Hepatocyte (in vitro differentiated cells): ENCODE results near the gene ANO2. TPM values are rescaled to one million over a fixed set of nuclear protein-coding genes. Genes with fewer than 3 reads are reported as not detected.
A peak's percentile ranks its signal among the peaks of the same experiment; 100 is the strongest.

Source experiments
- DNase-seq: peaks from one replicate; pipeline ENCODE4 v3.0.0-alpha.2; 2016; ENCODE audit warnings: low spot score
- H2AFZ ChIP-seq: fragments of 200-600 bp; sonication (generic); 2 replicates; pipeline ENCODE4 v1.6.0; 2016; ENCODE audit warnings: antibody characterized with exemption, mild to moderate bottlenecking
- H3K27ac ChIP-seq: fragments of 200-600 bp; sonication (generic); 2 replicates; pipeline ENCODE4 v1.5.1; 2016; ENCODE audit warnings: mild to moderate bottlenecking
- H3K27me3 ChIP-seq: fragments of 200-600 bp; sonication (generic); 2 replicates; pipeline ENCODE4 v1.6.1; 2016
- H3K36me3 ChIP-seq: fragments of 200-600 bp; sonication (generic); replicated peaks from 2 replicates; pipeline ENCODE4 v1.5.1; 2016; ENCODE audit warnings: low read depth; ENCODE audit not compliant: insufficient read depth
- H3K4me1 ChIP-seq: fragments of 200-600 bp; sonication (generic); 2 replicates; pipeline ENCODE4 v1.5.1; 2016; ENCODE audit warnings: mild to moderate bottlenecking, moderate library complexity; ENCODE audit not compliant: insufficient read depth
- H3K4me2 ChIP-seq: fragments of 200-600 bp; sonication (generic); 2 replicates; pipeline ENCODE4 v1.6.0; 2016
- H3K4me3 ChIP-seq: fragments of 200-600 bp; sonication (generic); 2 replicates; pipeline ENCODE4 v1.5.1; 2016; ENCODE audit warnings: mild to moderate bottlenecking
- H3K79me2 ChIP-seq: fragments of 200-600 bp; sonication (generic); 2 replicates; pipeline ENCODE4 v1.6.0; 2017; ENCODE audit warnings: mild to moderate bottlenecking
- H3K9me2 ChIP-seq: fragments of 200-600 bp; sonication (generic); replicated peaks from 2 replicates; pipeline ENCODE4 v1.6.0; 2017; ENCODE audit warnings: mild to moderate bottlenecking; ENCODE audit not compliant: insufficient read depth
- H3K9me3 ChIP-seq: fragments of 200-600 bp; sonication (generic); 2 replicates; pipeline ENCODE4 v1.5.1; 2016; ENCODE audit warnings: low read depth, mild to moderate bottlenecking
- H4K20me1 ChIP-seq: fragments of 200-600 bp; sonication (generic); 2 replicates; pipeline ENCODE4 v1.6.0; 2016; ENCODE audit warnings: mild to moderate bottlenecking; ENCODE audit not compliant: insufficient read depth, poor library complexity, severe bottlenecking
- EZH2 ChIP-seq: fragments of 200-600 bp; sonication (generic); IDR thresholded peaks from 2 replicates; pipeline ENCODE4 v1.6.1; 2016; ENCODE audit warnings: antibody characterized with exemption, mild to moderate bottlenecking, borderline replicate concordance
- EZH2phosphoT487 ChIP-seq: fragments of 200-600 bp; sonication (generic); IDR thresholded peaks from one replicate; pipeline ENCODE4 v1.6.1; 2018; ENCODE audit warnings: antibody characterized with exemption, mild to moderate bottlenecking, low read depth, moderate library complexity; ENCODE audit not compliant: unreplicated experiment, severe bottlenecking
- WGBS: methylation state at CpG from one replicate; pipeline ENCODE4 v1.1.6; 2016; ENCODE audit warnings: low lambda C conversion rate; ENCODE audit errors: missing lambda C conversion rate; 5-methylcytosine and 5-hydroxymethylcytosine counted together
- polyA plus RNA-seq: library from polyadenylated mRNA; unstranded; fragments of >200 nt; fragmentation: Nextera tagmentation; extraction: Ambion mirVana; gene quantifications from 2 replicates; pipeline ENCODE4 v1.2.1, GENCODE V29; 2016
- total RNA-seq: library from RNA; depleted of rRNA; stranded (reverse); fragments of >200 nt; gene quantifications from 2 replicates; pipeline ENCODE4 v1.2.3, GENCODE V29; 2014
- TF ChIP-seq, protein P1 (sequence below): fragments of 200-600 bp; sonication (generic); IDR thresholded peaks from 2 replicates; pipeline ENCODE4 v1.5.1; 2016; ENCODE audit warnings: antibody characterized with exemption, mild to moderate bottlenecking; ENCODE audit not compliant: poor library complexity

The ANO2 gene
- total and polyA plus RNA-seq, 2 experiments from 2014 or later: 1.0 to 1.9 TPM

DNA sequence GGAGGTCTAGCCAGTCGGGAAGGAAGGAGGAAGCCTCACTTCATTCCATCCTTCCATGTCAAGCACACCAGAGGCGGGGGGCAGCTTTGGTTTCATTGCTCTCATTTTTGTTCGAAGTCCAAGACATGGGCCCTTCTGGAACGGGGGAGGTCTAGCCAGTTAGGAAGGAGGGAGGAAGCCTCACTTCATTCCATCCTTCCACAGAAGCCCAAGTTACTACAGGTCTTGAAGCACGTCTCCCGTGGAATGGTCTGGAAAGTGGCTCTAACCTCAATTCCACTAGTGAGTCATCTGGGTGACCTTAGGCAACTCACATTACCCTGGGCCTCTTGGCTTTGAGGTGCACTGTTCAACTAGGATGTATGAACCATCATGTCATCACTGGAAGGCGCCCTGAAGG lies 356.9 kb downstream of the ANO2 start:
- WGBS: 72% methylated on average over 7 of the region's 7 CpGs
- no peak overlapping the region for H3K27ac ChIP-seq
- H3K4me2 ChIP-seq: no peak overlapping the region
- H3K27me3 ChIP-seq: no peaks in the 10 kb centered on the region
- H4K20me1 ChIP-seq: no peaks in the 10 kb centered on the region
- no peak overlapping the region for H3K4me3 ChIP-seq
- no peaks in the 10 kb centered on the region for H3K79me2 ChIP-seq
- peaks cover 6% of the 10 kb centered on the region for H3K4me1 ChIP-seq
- TF ChIP-seq, protein P1, sequence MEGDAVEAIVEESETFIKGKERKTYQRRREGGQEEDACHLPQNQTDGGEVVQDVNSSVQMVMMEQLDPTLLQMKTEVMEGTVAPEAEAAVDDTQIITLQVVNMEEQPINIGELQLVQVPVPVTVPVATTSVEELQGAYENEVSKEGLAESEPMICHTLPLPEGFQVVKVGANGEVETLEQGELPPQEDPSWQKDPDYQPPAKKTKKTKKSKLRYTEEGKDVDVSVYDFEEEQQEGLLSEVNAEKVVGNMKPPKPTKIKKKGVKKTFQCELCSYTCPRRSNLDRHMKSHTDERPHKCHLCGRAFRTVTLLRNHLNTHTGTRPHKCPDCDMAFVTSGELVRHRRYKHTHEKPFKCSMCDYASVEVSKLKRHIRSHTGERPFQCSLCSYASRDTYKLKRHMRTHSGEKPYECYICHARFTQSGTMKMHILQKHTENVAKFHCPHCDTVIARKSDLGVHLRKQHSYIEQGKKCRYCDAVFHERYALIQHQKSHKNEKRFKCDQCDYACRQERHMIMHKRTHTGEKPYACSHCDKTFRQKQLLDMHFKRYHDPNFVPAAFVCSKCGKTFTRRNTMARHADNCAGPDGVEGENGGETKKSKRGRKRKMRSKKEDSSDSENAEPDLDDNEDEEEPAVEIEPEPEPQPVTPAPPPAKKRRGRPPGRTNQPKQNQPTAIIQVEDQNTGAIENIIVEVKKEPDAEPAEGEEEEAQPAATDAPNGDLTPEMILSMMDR: no peak
- TF ChIP-seq EZH2phosphoT487 (no peak), EZH2 (no peak)
- DNase-seq: no peak
- no peaks in the 10 kb centered on the region for H3K36me3 ChIP-seq
- no peaks in the 10 kb centered on the region for H3K9me3 ChIP-seq
- no peak overlapping the region for H2AFZ ChIP-seq
- H3K9me2 ChIP-seq: no peaks in the 10 kb centered on the region

DNA sequence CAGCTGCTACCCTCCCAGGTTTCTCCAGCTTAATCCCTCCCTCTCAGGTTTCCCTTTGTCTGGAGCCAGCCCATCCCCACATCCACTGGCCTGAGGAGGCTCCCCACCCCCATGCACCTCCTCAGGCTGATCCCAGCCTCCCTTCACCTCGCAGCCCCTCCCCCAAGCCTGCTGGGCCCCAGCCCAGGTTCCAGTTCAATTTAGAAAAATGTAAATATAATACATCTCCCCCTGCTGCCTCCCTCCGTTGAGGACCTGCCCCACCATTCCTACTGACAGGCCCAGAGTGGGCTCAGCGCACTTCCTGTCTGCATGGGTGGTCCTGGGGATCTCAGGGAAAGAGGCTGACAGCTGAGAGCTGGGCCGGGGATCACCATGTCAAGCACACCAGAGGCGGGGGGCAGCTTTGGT lies 357.3 kb downstream of the ANO2 start:
- peaks cover 6% of the 10 kb centered on the region for H3K4me1 ChIP-seq
- no peaks in the 10 kb centered on the region for H4K20me1 ChIP-seq
- TF ChIP-seq, protein P1: no peak
- TF ChIP-seq EZH2phosphoT487: no peak
- TF ChIP-seq EZH2: no peak
- peak overlapping the region; percentile 7 for H3K27ac ChIP-seq
- H2AFZ ChIP-seq: no peak overlapping the region
- 37% methylated on average over 5 of the region's 5 CpGs for WGBS
- no peaks in the 10 kb centered on the region for H3K79me2 ChIP-seq
- no peaks in the 10 kb centered on the region for H3K36me3 ChIP-seq
- no peaks in the 10 kb centered on the region for H3K27me3 ChIP-seq
- no peak overlapping the region for H3K4me2 ChIP-seq
- H3K4me3 ChIP-seq: no peak overlapping the region
- H3K9me3 ChIP-seq: no peaks in the 10 kb centered on the region
- peak; percentile 36 for DNase-seq
- no peaks in the 10 kb centered on the region for H3K9me2 ChIP-seq

DNA sequence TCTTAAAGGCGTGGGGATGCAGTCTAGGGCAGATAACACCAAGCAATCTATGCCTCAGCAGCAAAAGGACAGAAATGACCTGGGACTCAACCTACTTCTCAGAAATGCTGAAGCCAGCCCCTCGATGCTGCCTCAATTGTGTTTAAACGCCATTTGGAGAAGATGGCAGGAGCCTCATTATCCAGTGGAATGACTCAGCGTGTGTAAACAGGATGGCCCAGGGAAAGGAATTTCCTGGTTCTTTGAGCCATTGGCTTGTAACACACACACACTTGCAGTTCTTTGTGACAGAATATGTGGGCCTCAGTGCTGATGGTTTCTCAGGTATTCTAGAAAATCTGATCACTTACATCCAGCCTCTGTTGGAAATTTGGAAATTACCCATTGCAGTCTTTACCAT lies 358.9 kb downstream of the ANO2 start:
- no peaks in the 10 kb centered on the region for H3K79me2 ChIP-seq
- no peaks in the 10 kb centered on the region for H4K20me1 ChIP-seq
- WGBS: 58% methylated on average over 4 of the region's 4 CpGs
- peak; percentile 54 for DNase-seq
- no peak overlapping the region for H3K4me3 ChIP-seq
- no peaks in the 10 kb centered on the region for H3K36me3 ChIP-seq
- no peaks in the 10 kb centered on the region for H3K9me3 ChIP-seq
- H3K4me2 ChIP-seq: no peak overlapping the region
- peak overlapping the region; percentile 42 for H3K27ac ChIP-seq
- H2AFZ ChIP-seq: no peak overlapping the region
- no peaks in the 10 kb centered on the region for H3K27me3 ChIP-seq
- TF ChIP-seq EZH2phosphoT487 (no peak), EZH2 (no peak)
- TF ChIP-seq, protein P1: no peak
- no peaks in the 10 kb centered on the region for H3K9me2 ChIP-seq
- peaks cover 11% of the 10 kb centered on the region for H3K4me1 ChIP-seq

DNA sequence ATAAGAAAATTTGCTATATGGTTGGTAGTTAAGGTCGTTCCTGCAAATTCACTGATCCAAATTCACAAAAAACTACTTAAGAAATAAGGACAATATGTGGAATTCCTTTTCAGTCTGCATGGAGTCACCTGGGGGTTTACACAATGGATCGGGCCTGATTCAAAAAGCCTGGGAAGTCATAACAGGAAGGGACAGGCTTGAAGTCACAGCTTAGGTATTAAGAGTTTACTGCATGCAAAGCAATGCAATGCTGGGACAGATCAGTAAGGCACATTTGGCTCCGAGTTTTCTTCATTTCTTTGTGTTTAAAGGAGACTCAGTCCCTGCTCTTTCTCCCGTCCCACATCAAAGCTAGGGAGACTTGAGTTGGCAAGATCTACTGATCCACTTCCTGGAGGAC lies 359.9 kb downstream of the ANO2 start:
- WGBS: 84% methylated on average over 4 of the region's 4 CpGs
- no peaks in the 10 kb centered on the region for H3K36me3 ChIP-seq
- no peak overlapping the region for H3K27ac ChIP-seq
- H3K79me2 ChIP-seq: no peaks in the 10 kb centered on the region
- H3K4me3 ChIP-seq: no peak overlapping the region
- H3K9me3 ChIP-seq: no peaks in the 10 kb centered on the region
- H3K9me2 ChIP-seq: no peaks in the 10 kb centered on the region
- H3K27me3 ChIP-seq: no peaks in the 10 kb centered on the region
- H2AFZ ChIP-seq: no peak overlapping the region
- no peak overlapping the region for H3K4me2 ChIP-seq
- DNase-seq: no peak
- H4K20me1 ChIP-seq: no peaks in the 10 kb centered on the region
- TF ChIP-seq EZH2 (no peak), EZH2phosphoT487 (no peak)
- TF ChIP-seq, protein P1: no peak
- H3K4me1 ChIP-seq: peaks cover 17% of the 10 kb centered on the region
